Lung (tissue), 12 donors: Measurements from ENCODE around the gene GBF1. TPM values are rescaled to one million over a fixed set of nuclear protein-coding genes. Genes with fewer than 3 reads are reported as not detected.

Experiments used
- ATAC-seq: fragments of 200-7000 bp; cut with Tn5 transposase; one replicate; pipeline ENCODE4 v1.9.1; 2020; ENCODE audit warnings: moderate number of reproducible peaks; ENCODE audit not compliant: insufficient read depth, low FRiP score
- DNase-seq, 3 donors: peaks; one replicate each; pipeline ENCODE4 v3.0.0-alpha.2; 2013 to 2017
- H3K27ac ChIP-seq, 2 donors: one replicate each; pipeline ENCODE4 v1.5.1; 2013; ENCODE audit warnings: mild to moderate bottlenecking in 2 of 2, moderate library complexity in 2 of 2, control low read depth in 1 of 2, inconsistent platforms in 1 of 2, low read depth in 1 of 2, low read length in 1 of 2
- H3K27me3 ChIP-seq, 3 donors: one replicate each; pipeline ENCODE4 v1.5.1; 2013; ENCODE audit warnings: low read length in 2 of 3; ENCODE audit not compliant: control insufficient read depth in 3 of 3, insufficient read depth in 3 of 3
- H3K36me3 ChIP-seq, 4 donors: one replicate each; pipeline ENCODE4 v1.5.1; 2013; ENCODE audit warnings: low read length in 4 of 4, mild to moderate bottlenecking in 1 of 4, moderate library complexity in 1 of 4; ENCODE audit not compliant: control insufficient read depth in 4 of 4, insufficient read depth in 4 of 4
- H3K4me1 ChIP-seq, 5 donors: one replicate each; pipeline ENCODE4 v1.5.1; 2013; ENCODE audit warnings: low read length in 5 of 5, mild to moderate bottlenecking in 2 of 5, moderate library complexity in 1 of 5; ENCODE audit not compliant: control insufficient read depth in 5 of 5, insufficient read depth in 5 of 5
- H3K4me3 ChIP-seq: one replicate; pipeline ENCODE4 v1.5.1; 2013; ENCODE audit warnings: mild to moderate bottlenecking, control low read depth, moderate library complexity
- H3K9ac ChIP-seq, 2 donors: one replicate each; pipeline ENCODE4 v1.5.1; 2013; ENCODE audit warnings: low read length in 2 of 2, control low read depth in 1 of 2; ENCODE audit not compliant: insufficient read depth in 1 of 2
- H3K9me3 ChIP-seq, 4 donors: one replicate each; pipeline ENCODE4 v1.5.1; 2013; ENCODE audit warnings: low read length in 3 of 4, mild to moderate bottlenecking in 1 of 4, moderate library complexity in 1 of 4; ENCODE audit not compliant: control insufficient read depth in 4 of 4, insufficient read depth in 3 of 4
- CTCF ChIP-seq: IDR thresholded peaks from 2 replicates; pipeline ENCODE4 v1.5.1; 2012; ENCODE audit warnings: mild to moderate bottlenecking; ENCODE audit errors: control extremely low read depth, extremely low read depth
- WGBS, 2 donors: extraction: QIAGEN DNeasy Blood & Tissue Kit; methylation state at CpG; one replicate each; pipeline ENCODE4 v1.1.7; 2013; 5-methylcytosine and 5-hydroxymethylcytosine counted together
- polyA plus RNA-seq, 2 donors: library from polyadenylated mRNA; stranded (reverse); fragments of 200-250 nt; gene quantifications; one replicate each; pipeline ENCODE4 v1.2.1, GENCODE V29; 2013
- total RNA-seq, 2 donors: library from RNA; depleted of rRNA in 1 of 2; stranded (reverse); fragments of >200 nt in 1 of 2; gene quantifications; one replicate each; pipeline ENCODE4 v1.2.1, GENCODE V29; 2014 to 2021
- donor health status: control.
- donor health status: control.
- donor health status: Bipolar disorder and iron deficiency.
- donor health status: healthy.
- donor health status: DM: yes; HTN: yes; CAD: no.

The GBF1 gene
- total and polyA plus RNA-seq, 4 donors = 11.6 to 48.5 (median 25.4) TPM

- no peak for TF ChIP-seq CTCF
- H3K27ac ChIP-seq = no peak overlapping the region
These were observed 15.9 kb downstream of the GBF1 start for GRCh38 chr10:102261196-102261595.

GRCh38 chr10:102261842-102262241 lies 16.5 kb downstream of the GBF1 start:
- no peak for TF ChIP-seq CTCF
- no peak overlapping the region for H3K4me3 ChIP-seq
- H3K4me1 ChIP-seq = peaks cover 0 to 21% (median 7%) of the 10 kb centered on the region in 5 donors
- peaks cover 8 to 15% (median 11%) of the 10 kb centered on the region in 4 donors for H3K36me3 ChIP-seq
- ATAC-seq (no peak), DNase-seq (no peak)
- H3K27me3 ChIP-seq = no peaks in the 10 kb centered on the region
- no peak overlapping the region for H3K27ac ChIP-seq
- WGBS, 2 donors = 82 to 86% methylated on average over 6 of the region's 6 CpGs
- H3K9me3 ChIP-seq = no peaks in the 10 kb centered on the region
- no peak overlapping the region for H3K9ac ChIP-seq

More at GRCh38 chr10:102261196-102261595, 15.9 kb downstream of the GBF1 start:
- ATAC-seq (no peak), DNase-seq (no peak)
- H3K9me3 ChIP-seq = no peaks in the 10 kb centered on the region
- peaks cover 8 to 19% (median 12%) of the 10 kb centered on the region in 4 donors for H3K36me3 ChIP-seq
- H3K4me3 ChIP-seq = no peak overlapping the region
- H3K9ac ChIP-seq = no peak overlapping the region
- H3K27me3 ChIP-seq = no peaks in the 10 kb centered on the region
- peaks cover 0 to 18% (median 2%) of the 10 kb centered on the region in 5 donors for H3K4me1 ChIP-seq

- H3K4me3 ChIP-seq = no peak overlapping the region
- TF ChIP-seq CTCF = no peak
- H3K27me3 ChIP-seq = no peaks in the 10 kb centered on the region
- peaks cover 0 to 27% (median 14%) of the 10 kb centered on the region in 5 donors for H3K4me1 ChIP-seq
- ATAC-seq (no peak), DNase-seq (no peak)
- H3K36me3 ChIP-seq = peaks cover 8 to 15% (median 11%) of the 10 kb centered on the region in 4 donors
- H3K9me3 ChIP-seq = no peaks in the 10 kb centered on the region
- WGBS, 2 donors = 87 to 93% methylated on average over 4 of the region's 4 CpGs
- H3K9ac ChIP-seq = no peak overlapping the region
- no peak overlapping the region for H3K27ac ChIP-seq
These were observed 17.5 kb downstream of the GBF1 start for GRCh38 chr10:102262744-102263370.

- TF ChIP-seq CTCF = no peak
- no peaks in the 10 kb centered on the region for H3K27me3 ChIP-seq
- no peak for DNase-seq
- H3K27ac ChIP-seq = no peak overlapping the region
- no peak for ATAC-seq
- WGBS, 2 donors = 91 to 95% methylated on average over 4 of the region's 4 CpGs
- H3K9ac ChIP-seq = no peak overlapping the region
- H3K9me3 ChIP-seq = no peaks in the 10 kb centered on the region
- peaks cover 8 to 13% (median 11%) of the 10 kb centered on the region in 4 donors for H3K36me3 ChIP-seq
- no peak overlapping the region for H3K4me3 ChIP-seq
- H3K4me1 ChIP-seq = peaks cover 4 to 36% (median 20%) of the 10 kb centered on the region in 5 donors
These were observed 19.0 kb downstream of the GBF1 start for GRCh38 chr10:102264371-102264770.
